Measurements from ENCODE around the gene PROCA1. TPM values are rescaled to one million over a fixed set of nuclear protein-coding genes. Genes with fewer than 3 reads are reported as not detected.

PROCA1 gene
- total RNA-seq, 1 donor from 2014 or later: 6.0 TPM

DNA sequence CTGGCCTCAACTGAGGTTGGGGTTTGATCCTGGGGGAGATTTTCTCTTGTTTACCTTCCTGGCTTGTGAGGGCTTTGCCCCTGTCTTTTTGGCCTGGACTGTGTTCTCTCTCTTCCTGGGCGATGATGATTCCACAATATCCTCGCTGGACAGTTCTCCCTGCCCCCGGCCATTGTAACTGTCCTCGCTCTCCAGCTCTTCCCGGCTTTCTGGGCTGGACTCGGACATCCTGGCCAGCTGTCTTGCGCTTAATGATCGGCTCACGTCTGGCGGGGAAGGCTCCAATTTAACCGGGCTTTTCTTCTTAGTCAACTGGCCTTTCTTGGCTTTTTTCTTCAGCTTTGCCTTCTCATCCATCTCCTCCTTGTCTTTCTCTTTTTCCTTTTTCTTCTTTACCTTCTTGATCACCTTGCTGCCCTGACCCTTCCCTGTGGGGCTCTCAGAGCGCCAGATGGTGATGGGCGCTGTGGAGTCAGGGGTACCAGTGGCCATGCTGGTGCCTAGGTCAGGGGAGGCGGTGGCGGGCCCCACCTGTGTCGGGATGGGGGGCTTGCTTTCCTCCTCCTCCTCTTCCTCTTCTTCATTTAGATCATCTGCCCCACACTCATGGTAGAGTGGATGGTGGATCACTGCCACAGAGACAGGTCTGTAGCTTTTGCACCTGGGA lies 8.0 kb downstream of the PROCA1 start:
- H3K27me3 Mint-ChIP-seq: no peaks in the 10 kb centered on the region
- H3K4me3 Mint-ChIP-seq: no peak overlapping the region
- intact Hi-C loops (cut with micrococcal nuclease): no loop called here
- no peaks in the 10 kb centered on the region for H3K9me3 Mint-ChIP-seq
- peaks cover 4% of the 10 kb centered on the region for H3K4me1 Mint-ChIP-seq
- DNase-seq: no peak
- H3K27ac Mint-ChIP-seq: no peak overlapping the region
- peaks cover 52% of the 10 kb centered on the region for H3K36me3 Mint-ChIP-seq (ENCODE audit: low read depth)

DNA sequence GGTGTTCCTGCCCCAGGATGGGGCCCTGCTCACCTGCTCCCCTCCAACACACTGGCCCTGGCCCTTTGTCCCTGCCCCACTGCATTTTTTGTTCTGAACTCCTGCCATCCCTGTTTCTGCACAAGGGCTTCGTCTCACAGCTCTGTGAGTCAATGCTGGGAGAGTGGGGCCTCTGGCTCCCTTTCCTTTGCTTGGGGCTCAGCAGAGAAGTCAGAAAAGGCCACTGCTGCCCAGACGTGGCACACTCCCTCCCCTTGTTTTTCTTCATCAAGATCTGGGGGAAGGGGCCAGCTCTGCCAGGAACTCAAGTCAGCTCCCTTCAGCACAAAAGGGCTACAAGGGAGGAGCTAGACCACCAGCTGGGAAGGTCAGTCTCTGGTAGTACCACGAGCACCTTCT lies 8.9 kb downstream of the PROCA1 start:
- peak; percentile 52 for DNase-seq
- Mint-ChIP-seq H3K4me3 (no peak overlapping the region), H3K27me3 (no peaks in the 10 kb centered on the region), H3K27ac (peak overlapping the region; percentile 62), H3K4me1 (peaks cover 7% of the 10 kb centered on the region), H3K9me3 (no peaks in the 10 kb centered on the region), H3K36me3 (ENCODE audit: low read depth) (peaks cover 55% of the 10 kb centered on the region)
- intact Hi-C loops (cut with micrococcal nuclease): no loop called here

DNA sequence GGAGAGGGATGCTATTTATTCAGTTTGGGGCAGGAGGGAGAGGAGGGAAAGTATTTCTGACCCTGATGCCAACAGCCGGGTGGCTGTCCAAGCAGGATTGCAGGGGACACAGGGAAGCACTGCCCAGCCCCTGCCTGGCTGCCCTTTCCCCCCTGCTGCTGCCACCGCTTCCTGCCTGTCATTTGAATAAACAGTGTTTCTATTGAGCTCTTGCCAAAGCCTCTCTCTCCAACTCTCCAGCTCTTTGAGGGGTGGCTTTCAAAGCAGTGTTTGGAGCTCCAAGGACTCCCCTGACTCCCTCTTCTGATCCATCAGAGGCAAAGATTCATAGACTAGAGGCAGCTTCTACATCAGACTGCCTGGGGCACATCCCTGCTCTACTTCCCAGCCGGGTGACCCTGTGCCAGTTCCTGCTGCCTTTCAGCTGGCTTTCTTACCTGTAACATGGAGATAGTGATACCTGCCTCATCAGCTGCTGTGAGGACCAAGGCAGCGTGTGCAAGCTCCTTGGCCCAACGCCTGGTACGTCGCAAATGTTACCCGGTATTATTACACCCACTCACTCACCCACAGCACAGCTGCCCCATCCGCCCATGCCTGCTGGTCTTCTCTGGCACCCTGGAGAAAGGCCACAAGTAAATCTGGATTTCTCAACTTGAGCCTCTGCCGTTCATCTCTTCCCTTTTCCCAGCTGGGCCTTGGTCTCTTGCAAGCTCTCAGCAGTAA lies 9.5 kb downstream of the PROCA1 start:
- H3K9me3 Mint-ChIP-seq: no peaks in the 10 kb centered on the region
- peak overlapping the region; percentile 62 for H3K27ac Mint-ChIP-seq
- no peak for DNase-seq
- H3K4me3 Mint-ChIP-seq: no peak overlapping the region
- H3K27me3 Mint-ChIP-seq: no peaks in the 10 kb centered on the region
- peaks cover 7% of the 10 kb centered on the region for H3K4me1 Mint-ChIP-seq
- intact Hi-C loops (cut with micrococcal nuclease): no loop called here
- H3K36me3 Mint-ChIP-seq (ENCODE audit: low read depth): peaks cover 57% of the 10 kb centered on the region

DNA sequence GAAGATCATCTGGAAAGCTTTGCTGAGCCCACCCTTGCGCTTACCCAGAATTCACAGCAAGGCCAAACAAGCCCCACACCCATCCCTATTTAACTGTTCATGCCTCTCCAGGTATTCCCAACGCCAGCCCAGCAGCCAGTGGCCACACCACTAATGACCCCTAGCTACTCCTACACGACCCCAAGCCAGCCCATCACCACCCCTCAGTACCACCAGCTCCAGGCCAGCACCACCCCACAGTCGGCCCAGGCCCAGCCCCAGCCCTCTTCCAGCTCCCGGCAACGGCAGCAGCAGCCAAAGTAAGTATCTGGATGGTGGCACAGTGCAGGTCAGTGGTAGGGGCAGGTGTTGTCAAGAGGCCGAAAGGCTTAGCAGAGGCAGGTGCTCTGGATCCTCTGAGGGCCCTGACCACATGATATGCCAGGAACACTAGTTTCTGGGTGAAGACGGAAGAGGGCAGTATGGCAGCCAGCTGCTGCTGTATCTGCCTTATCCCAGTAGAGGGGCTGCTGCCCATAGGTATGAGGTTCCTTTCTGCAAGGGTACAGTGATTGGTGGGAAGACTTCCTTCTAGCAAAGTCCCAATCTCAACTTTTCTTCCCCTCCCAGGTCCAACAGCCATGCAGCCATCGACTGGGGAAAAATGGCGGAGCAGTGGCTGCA lies 10.7 kb downstream of the PROCA1 start:
- no peaks in the 10 kb centered on the region for H3K9me3 Mint-ChIP-seq
- H3K27ac Mint-ChIP-seq: no peak overlapping the region
- peaks cover 66% of the 10 kb centered on the region for H3K36me3 Mint-ChIP-seq (ENCODE audit: low read depth)
- no peak overlapping the region for H3K4me3 Mint-ChIP-seq
- intact Hi-C loops (cut with micrococcal nuclease): no loop called here
- peaks cover 7% of the 10 kb centered on the region for H3K4me1 Mint-ChIP-seq
- DNase-seq: no peak
- no peaks in the 10 kb centered on the region for H3K27me3 Mint-ChIP-seq

DNA sequence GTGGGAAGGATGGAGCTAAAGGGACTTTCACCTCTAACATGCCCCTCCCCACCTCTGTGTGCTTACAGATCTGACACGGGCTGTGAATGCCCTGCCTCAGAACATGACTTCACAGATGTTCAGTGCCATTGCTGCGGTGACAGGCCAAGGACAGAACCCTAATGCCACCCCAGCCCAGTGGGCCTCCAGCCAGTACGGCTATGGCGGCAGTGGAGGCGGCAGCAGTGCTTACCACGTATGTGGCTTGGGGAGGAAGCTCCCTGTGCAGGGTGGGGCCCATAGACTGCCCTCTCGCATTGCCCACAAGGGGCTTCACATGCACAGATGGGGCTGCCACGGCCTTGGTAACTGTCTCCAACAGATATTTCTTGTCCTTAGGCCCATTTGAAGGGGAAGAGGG lies 11.4 kb downstream of the PROCA1 start:
- Mint-ChIP-seq H3K9me3 (no peaks in the 10 kb centered on the region), H3K27me3 (no peaks in the 10 kb centered on the region), H3K36me3 (ENCODE audit: low read depth) (peaks cover 68% of the 10 kb centered on the region)

DNA sequence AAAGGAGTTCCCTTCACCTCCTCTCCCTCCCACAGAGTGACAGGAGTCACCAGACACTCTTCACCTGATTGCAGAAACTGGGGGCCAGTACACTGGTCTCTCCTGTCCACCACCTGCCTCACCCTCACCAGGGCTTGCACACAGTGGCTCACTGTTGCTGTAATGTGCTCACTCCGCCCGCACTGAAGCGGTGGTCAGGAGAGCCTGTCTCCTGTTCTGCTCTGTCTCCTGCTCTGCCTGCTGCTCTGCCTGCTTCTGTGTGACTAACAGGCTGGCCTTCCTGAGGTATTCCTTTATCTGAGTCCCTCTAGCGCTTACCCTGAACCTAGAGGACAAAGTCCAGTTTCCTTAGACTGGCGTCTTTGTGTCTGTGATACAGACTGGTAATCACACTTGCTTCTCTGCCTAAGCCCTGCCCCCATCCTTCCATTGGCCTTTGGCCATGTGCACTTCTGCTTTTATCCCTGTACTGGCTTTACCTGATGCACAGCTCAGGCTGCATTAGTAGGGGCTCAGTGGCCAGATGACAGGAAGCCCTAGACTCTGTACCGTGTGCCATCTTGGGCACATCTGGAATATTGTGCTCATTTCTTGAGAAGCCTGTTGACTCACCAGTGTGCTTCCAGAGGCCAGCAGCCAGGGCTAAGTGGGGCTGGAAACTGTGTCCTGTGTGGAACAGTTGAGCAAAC lies 13.3 kb downstream of the PROCA1 start:
- Mint-ChIP-seq H3K4me3 (no peak overlapping the region), H3K4me1 (peaks cover 3% of the 10 kb centered on the region), H3K36me3 (ENCODE audit: low read depth) (peaks cover 77% of the 10 kb centered on the region)

More for the DNA sequence above, 11.4 kb downstream of the PROCA1 start:
- H3K27ac Mint-ChIP-seq: no peak overlapping the region
- DNase-seq: no peak
- no peak overlapping the region for H3K4me3 Mint-ChIP-seq
- peaks cover 7% of the 10 kb centered on the region for H3K4me1 Mint-ChIP-seq
- intact Hi-C loops (cut with micrococcal nuclease): no loop called here

DNA sequence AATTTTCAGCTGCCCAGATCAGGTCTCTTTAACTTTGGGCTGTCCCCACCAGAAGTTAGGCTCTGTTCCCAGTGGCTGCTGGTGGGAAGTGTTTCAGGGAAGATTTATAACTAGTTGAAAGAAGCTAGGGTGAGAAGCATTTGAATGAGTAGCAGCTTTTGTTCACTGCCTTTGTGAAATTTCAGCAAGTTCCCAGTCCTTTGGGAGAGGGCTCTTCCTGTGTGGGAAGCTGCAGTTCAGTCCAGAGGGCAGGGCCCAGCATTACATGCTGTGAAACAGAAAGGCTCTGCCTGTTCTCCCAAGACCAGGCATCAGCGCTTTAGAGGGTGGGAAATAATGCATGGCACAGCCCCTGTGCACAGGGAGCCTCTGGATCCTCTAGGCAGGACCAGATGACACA lies 17.8 kb downstream of the PROCA1 start:
- no peak for DNase-seq
- H3K9me3 Mint-ChIP-seq: no peaks in the 10 kb centered on the region
- peaks cover 3% of the 10 kb centered on the region for H3K4me1 Mint-ChIP-seq
- no peaks in the 10 kb centered on the region for H3K27me3 Mint-ChIP-seq
- peaks cover 70% of the 10 kb centered on the region for H3K36me3 Mint-ChIP-seq (ENCODE audit: low read depth)
- H3K4me3 Mint-ChIP-seq: no peak overlapping the region
- intact Hi-C loops (cut with micrococcal nuclease): no loop called here
- no peak overlapping the region for H3K27ac Mint-ChIP-seq

More for the DNA sequence above, 13.3 kb downstream of the PROCA1 start:
- Mint-ChIP-seq H3K9me3 (no peaks in the 10 kb centered on the region), H3K27me3 (no peaks in the 10 kb centered on the region), H3K27ac (peak overlapping the region; percentile 26)
- no peak for DNase-seq
- intact Hi-C loops (cut with micrococcal nuclease): no loop called here

DNA sequence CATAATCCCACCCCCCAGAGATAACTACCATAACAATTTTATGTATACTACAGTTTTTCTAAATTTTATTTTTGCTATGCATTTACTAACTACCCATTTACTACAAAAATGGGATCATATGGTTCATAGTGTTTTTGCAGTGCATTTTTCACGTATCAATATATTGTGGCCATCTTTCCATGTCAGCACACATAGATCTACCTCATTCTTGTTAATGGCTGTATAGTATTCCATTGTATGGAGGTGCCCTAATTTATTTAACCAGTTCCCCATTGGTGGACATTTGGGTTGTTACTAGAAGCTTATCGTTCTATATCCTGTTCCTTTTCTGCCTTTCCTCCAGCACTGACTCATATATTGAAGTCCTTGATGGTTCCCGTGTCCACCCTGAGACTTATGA lies 22.7 kb downstream of the PROCA1 start:
- no peak for DNase-seq
- Mint-ChIP-seq H3K36me3 (ENCODE audit: low read depth) (peaks cover 70% of the 10 kb centered on the region), H3K27ac (no peak overlapping the region), H3K9me3 (no peaks in the 10 kb centered on the region), H3K4me3 (no peak overlapping the region), H3K4me1 (no peaks in the 10 kb centered on the region), H3K27me3 (no peaks in the 10 kb centered on the region)
- intact Hi-C loops (cut with micrococcal nuclease): no loop called here

DNA sequence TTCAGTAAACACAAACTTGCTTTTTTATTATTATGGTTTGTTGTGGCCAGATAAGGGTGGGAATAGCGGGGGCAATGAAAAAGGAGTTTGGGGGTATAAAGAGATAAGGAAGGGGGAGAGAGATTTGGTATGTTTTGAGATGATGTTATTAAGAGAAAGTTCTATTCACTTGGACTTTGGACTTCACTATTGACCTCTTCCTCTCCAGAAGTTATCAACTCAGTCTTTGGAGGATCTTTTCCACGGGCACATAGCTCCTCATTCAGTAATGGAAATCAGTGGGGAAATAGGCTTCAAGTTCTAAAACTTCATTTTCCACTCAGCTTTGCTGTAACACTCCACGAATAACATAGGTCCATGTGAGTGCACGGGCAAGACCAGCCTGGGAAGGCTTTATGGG lies 23.2 kb downstream of the PROCA1 start:
- intact Hi-C loops (cut with micrococcal nuclease): no loop called here
- no peak for DNase-seq
- Mint-ChIP-seq H3K4me1 (no peaks in the 10 kb centered on the region), H3K4me3 (no peak overlapping the region), H3K27me3 (no peaks in the 10 kb centered on the region), H3K27ac (no peak overlapping the region), H3K36me3 (ENCODE audit: low read depth) (peaks cover 68% of the 10 kb centered on the region), H3K9me3 (no peaks in the 10 kb centered on the region)

DNA sequence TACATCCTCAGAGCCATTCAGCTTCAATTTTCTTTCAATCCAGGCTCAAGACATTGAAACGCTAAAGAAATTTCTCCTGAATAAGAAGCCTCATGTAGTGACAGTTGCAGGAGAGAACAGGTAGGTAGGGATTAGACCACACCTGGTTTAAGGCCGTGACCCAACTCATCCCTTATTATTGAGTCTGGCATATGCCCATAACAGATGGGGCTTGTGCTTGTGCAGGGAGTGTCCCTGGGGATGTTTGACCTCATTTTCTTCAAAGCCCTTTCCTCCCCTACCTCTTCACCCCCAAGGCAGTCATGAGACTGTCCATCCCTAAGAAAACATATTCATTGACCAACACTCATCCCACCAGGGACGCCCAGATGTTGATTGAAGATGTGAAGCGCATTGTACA lies 25.4 kb downstream of the PROCA1 start:
- intact Hi-C loops (cut with micrococcal nuclease): no loop called here
- Mint-ChIP-seq H3K4me3 (no peak overlapping the region), H3K27me3 (no peaks in the 10 kb centered on the region), H3K36me3 (ENCODE audit: low read depth) (peaks cover 78% of the 10 kb centered on the region), H3K27ac (no peak overlapping the region), H3K4me1 (no peaks in the 10 kb centered on the region), H3K9me3 (no peaks in the 10 kb centered on the region)
- no peak for DNase-seq

DNA sequence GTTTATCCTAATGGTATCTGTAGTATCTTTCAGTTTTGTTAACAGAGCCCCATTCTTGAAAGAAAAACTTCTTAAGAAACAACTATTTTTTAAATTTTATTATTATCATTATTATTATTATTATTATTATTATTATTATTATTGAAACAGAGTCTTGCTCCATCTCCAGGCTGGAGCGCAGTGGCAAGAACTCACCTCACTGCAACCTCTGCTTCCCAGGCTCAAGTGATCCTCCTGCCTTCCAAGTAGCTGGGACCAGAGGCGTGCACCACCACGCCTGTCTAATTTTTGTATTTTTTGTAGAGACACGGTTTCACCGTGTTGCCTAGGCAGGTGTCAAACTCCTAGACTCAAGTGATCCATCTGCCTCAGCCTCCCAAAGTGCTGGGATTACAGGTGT lies 26.3 kb downstream of the PROCA1 start:
- Mint-ChIP-seq H3K4me3 (no peak overlapping the region), H3K4me1 (no peaks in the 10 kb centered on the region), H3K27ac (no peak overlapping the region), H3K36me3 (ENCODE audit: low read depth) (peaks cover 81% of the 10 kb centered on the region), H3K27me3 (no peaks in the 10 kb centered on the region), H3K9me3 (no peaks in the 10 kb centered on the region)
- intact Hi-C loops (cut with micrococcal nuclease): no loop called here
- DNase-seq: no peak

DNA sequence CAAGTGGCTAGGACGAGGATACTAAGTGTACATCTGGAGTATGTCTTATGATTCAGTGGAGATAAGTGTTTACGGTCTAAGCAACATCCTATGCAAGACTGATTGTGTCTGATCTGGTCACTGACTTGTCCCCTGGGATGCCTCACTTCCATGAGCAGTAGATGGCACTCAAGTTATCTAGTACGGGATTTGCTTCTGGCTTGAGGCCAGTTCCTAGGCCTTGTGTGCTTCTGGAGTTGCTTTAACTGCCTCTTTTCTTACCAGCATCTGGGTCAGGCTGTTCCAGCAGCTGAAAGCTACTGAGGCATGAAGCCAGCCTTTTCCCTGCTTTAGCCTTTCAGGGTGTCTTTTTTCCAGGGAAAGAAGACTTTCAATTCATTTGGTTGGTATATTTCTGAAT lies 26.7 kb downstream of the PROCA1 start:
- Mint-ChIP-seq H3K4me3 (no peak overlapping the region), H3K27me3 (no peaks in the 10 kb centered on the region), H3K4me1 (no peaks in the 10 kb centered on the region), H3K9me3 (no peaks in the 10 kb centered on the region), H3K36me3 (ENCODE audit: low read depth) (peaks cover 79% of the 10 kb centered on the region), H3K27ac (no peak overlapping the region)
- no peak for DNase-seq
- intact Hi-C loops (cut with micrococcal nuclease): no loop called here

DNA sequence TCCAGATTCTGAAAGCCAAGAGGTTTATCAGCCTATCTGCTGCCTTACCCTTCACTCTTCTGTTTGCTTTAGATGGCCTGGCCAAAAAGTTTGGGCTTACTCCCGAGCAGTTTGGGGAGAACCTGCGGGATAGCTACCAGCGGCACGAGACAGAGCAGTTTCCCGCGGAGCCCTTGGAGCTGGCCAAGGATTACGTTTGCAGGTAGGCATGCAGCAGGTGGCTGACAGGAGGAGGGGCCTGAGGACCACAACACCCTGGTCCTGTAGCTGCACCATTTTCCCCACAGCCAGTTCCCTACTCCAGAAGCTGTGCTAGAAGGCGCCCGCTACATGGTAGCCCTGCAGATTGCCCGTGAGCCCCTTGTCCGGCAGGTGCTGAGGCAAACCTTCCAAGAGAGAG lies 29.0 kb downstream of the PROCA1 start:
- no peak for DNase-seq
- intact Hi-C loops (cut with micrococcal nuclease): no loop called here
- peaks cover 69% of the 10 kb centered on the region for H3K36me3 Mint-ChIP-seq (ENCODE audit: low read depth)
- H3K4me3 Mint-ChIP-seq: no peak overlapping the region
- no peak overlapping the region for H3K27ac Mint-ChIP-seq
- H3K9me3 Mint-ChIP-seq: no peaks in the 10 kb centered on the region
- no peaks in the 10 kb centered on the region for H3K4me1 Mint-ChIP-seq
- no peaks in the 10 kb centered on the region for H3K27me3 Mint-ChIP-seq

DNA sequence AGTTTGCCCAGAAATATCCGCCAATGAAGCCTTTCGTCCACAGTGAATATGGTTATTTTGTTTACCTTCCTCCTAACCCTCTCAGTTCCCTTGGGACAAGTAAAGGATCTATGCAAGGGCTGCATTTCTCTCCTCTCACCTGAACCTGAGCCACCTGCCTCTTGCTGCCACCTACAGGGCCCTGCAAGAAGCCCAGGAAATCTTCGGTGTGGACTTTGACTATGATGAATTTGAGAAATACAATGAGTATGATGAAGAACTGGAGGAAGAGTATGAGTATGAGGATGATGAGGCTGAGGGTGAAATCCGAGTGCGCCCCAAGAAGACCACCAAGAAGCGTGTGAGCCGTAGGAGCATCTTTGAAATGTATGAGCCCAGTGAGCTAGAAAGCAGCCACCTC lies 35.7 kb downstream of the PROCA1 start:
- Mint-ChIP-seq H3K4me1 (no peaks in the 10 kb centered on the region), H3K4me3 (no peak overlapping the region), H3K27ac (no peak overlapping the region), H3K9me3 (no peaks in the 10 kb centered on the region), H3K36me3 (ENCODE audit: low read depth) (peaks cover 73% of the 10 kb centered on the region), H3K27me3 (no peaks in the 10 kb centered on the region)
- peak; percentile 66 for DNase-seq
- intact Hi-C loops (cut with micrococcal nuclease): no loop called here

Data from activated CD4-positive, alpha-beta T cell treated with anti-CD3 and anti-CD28 coated beads, Interleukin-2, amount 10 ng/mL, durations not matched to agents 24 days and 14 days (primary cell).